HG03139 (cell line): ENCODE data around the gene F13A1.
A peak's percentile ranks its signal among the peaks of the same experiment; 100 is the strongest.
"Not testable (repeated sequence)": the region's sequence is repeated elsewhere in the genome, so short reads cannot be mapped to it uniquely, and the experiment has no call there.

Experiments
- ATAC-seq: cut with Tn5 transposase; IDR thresholded peaks from one replicate; pipeline ENCODE4 v1.9.1; 2021; ENCODE audit not compliant: unreplicated experiment

Gene F13A1

DNA sequence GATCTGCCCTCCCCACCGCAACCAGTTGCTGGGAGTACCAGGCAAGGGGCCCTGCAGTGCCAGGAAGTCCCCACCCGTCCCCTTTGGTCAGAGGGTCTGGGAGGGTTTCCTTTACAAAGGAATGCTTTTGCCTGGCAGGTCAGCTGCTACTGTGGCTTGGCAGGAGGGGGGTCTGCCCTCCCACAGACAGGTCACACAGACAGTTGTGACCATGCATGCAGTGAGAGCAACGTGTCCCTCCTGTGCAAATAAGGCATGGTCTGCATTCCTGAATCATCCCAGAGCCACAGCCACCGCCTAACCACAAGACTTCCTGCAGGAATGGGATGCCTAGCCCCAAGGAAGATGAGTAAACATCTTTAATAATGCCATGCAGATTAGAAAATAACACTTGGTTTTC is 439 bp upstream of the F13A1 start:
- no peak for ATAC-seq

DNA sequence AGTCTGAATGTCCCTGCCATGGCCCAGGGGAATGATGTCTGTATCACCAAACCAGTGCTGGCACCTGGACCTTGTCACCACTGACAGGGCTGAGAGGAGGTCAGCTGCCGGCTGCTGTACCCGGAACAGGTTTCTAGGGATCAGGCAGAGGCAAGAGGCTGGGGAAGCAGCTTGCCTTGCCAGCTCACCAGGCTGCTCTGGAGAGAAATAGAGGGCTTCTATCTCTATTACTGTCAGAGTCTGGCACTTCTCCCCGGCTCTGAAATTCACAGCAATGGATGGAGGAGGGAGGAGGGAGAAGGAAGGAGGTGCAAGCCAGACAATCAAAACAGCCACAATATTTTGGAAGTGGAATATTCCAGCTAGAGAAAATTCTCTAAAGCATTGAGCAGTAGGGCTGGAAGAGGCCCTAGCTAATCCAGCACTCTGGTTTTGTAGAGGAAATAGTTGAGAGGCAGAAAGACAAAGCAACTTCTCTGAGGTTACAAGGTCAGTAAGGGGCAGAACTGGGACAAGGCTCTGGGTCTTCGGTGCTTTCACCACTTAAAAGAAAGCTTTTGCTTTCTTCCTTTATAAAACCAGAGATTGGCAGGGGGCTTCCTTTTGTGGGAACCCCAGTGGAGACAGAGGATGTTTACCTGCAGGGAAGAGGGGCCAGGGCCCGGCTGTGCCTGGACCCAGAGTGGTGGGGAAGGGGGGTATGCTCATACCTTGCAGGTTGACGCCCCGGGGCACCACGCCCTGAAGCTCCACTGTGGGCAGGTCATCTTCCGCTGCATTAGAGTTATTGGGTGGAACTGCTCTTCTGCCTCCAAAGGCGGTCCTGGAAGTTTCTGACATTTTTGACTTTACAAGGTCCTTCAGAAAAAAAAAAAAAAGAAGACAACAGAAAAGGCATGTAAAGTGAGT is 2.4 kb downstream of the F13A1 start:
- no peak for ATAC-seq

DNA sequence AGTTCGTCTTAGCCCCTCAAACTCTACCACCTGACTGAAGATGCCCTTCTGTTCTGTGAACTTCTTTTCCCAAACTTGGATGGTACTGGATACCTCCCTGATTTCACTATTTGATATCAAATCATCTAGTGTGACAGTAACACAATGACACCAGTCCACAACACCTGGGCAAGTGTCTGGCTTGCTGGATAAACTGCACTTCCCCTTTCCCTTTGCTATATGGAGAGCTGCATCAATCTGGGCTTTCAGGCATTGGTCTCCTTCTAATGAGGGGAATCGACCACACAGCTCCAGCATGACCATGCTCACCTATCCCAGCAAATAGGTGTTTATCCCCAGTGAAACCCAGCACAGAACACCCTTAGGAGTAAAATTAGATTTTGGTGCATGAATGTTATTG is 3.1 kb downstream of the F13A1 start:
- ATAC-seq = no peak

- no peak for ATAC-seq
These were observed 4.8 kb downstream of the F13A1 start for GRCh38 chr6:6315660-6316059.

GRCh38 chr6:6314596-6314995 is 5.9 kb downstream of the F13A1 start:
- ATAC-seq = no peak

GRCh38 chr6:6312901-6313441 is 7.5 kb downstream of the F13A1 start:
- no peak for ATAC-seq

GRCh38 chr6:6305575-6305974 is 14.9 kb downstream of the F13A1 start:
- ATAC-seq = no peak

DNA sequence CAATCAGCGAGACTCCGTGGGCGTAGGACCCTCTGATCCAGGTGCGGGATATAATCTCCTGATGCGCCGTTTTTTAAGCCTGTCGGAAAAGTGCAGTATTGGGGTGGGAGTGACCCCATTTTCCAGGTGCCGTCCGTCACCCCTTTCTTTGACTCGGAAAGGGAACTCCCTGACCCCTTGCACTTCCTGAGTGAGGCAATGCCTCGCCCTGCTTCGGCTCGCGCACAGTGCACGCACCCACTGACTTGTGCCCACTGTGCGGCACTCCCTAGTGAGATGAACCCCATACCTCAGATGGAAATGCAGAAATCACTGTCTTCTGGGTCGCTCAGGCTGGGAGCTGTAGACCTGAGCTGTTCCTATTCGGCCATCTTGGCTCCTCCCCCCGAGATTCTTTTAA is 20.1 kb downstream of the F13A1 start:
- ATAC-seq = not testable (repeated sequence)

DNA sequence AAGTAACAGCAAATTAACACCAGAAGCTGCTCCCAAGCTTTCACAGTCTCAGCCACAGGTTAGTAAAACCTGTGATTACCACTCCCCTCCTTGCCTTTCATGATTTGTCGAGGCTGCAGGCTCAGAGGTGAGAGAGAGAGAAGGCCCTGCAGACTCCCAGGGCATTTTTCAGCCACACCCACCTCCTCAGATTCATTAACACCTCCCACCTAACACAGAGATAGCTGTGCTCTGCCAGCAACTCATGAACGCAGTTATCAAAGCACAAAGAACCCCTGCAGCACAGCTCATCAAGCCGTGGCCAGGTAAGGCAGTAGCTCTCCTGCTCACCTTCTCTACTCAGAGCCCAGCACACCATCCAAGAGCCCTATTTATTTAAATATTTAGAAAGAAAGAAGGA is 27.1 kb downstream of the F13A1 start:
- no peak for ATAC-seq

DNA sequence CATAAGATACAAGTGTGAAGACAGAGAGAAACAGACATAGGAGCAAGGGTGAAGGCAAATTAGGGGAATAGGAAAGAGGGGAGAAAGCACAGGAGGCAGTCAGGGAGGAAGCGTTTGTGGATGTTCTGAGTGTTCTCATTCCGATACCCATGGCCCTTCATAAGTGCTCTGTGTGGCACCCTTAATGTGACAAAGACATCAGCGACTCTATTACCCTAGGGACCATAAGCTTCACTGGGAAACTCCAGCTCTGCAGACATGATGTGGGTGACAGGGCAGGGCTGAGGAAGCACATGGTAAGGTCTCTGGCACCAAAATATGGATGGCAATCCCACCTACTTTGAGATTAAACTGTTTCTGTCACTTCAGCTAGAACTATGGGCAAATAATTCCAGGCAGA is 33.0 kb downstream of the F13A1 start:
- ATAC-seq = no peak

DNA sequence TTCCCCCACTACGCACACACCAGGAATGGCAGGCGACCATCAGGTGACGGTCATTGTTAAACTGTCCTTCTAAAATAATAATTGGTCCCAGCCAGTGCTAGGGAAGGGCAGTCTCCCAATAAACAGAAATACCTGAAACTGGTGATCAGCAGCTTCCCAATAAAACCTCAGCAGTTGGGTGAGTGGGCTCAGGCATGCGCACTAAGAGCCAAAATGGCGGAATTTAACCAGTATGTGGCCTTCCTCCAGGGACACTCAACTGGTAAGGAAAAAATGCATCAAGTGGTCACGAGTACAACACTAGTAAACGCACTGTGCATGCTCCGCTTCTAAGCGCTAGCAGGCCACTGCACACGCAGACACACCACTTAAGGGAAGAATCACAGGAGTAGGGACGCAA is 34.8 kb downstream of the F13A1 start:
- ATAC-seq = no peak

DNA sequence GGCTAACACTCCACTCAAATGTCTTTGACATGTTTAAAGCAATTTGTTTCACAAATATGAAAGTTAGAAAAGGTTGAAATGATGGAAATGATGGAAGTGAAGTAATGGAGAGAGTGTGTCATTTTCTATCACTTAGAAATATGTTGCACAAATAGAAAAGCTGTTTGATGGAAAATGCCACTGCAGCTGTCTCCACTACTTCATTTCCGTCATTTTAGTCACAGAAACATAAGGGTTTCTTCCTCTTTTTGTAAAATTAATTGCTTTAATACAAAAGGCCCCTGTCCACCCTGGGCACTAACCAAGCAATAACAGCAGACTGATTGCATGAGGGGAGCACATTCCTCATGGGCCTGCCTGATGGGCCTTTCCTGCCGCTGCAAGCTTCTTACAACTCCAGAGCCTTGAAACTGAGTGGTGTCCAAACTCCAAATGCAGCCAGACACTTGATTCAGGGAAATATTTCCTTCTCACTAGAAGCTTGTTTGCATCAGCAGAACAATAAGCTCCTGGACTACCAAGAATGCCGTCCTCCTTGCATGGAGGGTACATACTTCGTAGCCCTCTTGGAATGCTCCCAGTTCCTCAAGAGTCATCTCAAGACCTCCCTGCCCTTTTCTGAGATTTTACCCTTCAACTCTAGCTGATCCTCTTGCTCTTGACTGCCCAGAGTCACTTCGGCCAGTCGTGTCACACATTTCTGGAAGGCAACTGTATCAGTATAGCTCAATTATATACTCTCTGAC is 36.1 kb downstream of the F13A1 start:
- ATAC-seq = no peak

DNA sequence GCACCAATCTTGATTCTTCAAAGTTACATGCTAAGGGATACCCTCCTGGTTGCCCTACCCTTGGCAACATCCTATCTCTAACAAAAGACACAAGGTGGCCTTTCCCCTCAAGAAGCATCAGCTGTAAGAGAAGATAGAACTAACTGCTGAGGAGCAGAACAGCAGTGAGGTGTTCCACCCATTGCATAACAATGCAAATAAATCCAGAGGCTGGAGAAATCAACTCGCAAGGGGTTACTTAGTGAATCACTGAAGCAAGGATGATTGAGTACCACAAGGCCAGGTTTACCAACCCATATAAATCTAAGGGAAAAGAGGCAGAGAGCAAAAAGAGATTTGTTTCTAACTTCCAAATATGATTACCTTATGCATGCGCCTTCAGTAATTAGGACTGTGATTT is 36.7 kb downstream of the F13A1 start:
- ATAC-seq = no peak

- ATAC-seq = no peak
These were observed 37.7 kb downstream of the F13A1 start for GRCh38 chr6:6282716-6283115.

GRCh38 chr6:6277413-6277812 is 43.0 kb downstream of the F13A1 start:
- no peak for ATAC-seq

- no peak for ATAC-seq
These were observed 49.4 kb downstream of the F13A1 start for GRCh38 chr6:6270948-6271535.

DNA sequence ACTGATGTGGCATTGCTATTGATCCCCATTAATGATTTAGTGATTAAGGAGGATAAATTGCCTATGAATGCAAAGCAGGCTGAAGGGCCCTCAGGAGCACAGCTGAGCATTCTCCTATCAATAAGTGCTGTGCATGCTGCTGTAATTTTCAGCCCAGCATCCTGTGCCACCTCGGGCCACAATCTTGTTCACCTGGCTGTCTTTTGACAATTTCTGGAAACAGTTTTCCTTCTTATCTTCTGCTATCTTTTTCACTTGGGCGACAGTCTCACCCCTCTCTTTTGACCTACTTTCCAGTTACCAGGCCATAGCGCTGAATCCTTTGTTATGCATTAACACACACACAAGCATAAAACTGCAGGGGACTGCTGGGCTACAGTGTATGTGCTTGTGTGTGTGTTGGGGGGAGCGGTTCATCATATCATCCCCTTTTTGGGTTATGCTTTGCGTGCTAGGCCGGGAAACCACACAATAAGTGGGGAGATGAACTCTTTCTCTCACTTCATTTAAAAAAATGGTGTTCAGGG is 60.2 kb downstream of the F13A1 start:
- ATAC-seq = no peak

- no peak for ATAC-seq
These were observed 63.6 kb downstream of the F13A1 start for GRCh38 chr6:6256886-6257285.

GRCh38 chr6:6256259-6256658 is 64.2 kb downstream of the F13A1 start:
- no peak for ATAC-seq

DNA sequence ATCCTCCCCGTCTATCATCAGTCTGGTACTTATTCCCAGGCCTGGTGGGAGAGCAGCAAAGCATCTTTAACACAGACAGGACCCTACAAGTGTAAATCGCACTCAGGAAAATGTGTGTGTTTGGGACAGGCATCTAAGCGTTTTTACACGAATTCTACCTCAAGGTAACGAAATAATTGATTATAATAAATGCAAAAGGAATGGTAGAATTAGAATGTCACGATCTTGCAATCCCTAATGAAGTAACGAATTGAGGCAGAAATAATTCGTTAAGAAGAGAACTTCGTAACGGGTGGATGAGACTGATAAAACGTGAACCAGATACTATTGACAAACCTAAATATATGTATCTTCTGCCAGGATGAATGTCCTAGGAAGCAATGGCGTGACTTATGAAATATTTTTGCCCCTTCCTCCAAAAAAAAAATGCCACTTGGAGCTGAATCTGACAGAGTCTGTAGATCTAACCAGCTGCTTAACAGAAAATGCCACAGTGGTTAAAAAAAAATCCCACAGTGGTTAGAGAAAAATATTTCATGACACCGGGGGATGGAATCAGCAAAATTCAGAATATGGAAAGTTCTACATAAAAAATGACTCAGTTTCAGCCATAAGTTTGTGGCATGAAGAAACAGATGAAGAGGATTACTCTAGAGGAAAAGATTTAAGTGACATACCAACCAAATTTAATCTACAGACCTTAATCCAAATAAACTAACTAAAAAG is 68.7 kb downstream of the F13A1 start:
- ATAC-seq = no peak

DNA sequence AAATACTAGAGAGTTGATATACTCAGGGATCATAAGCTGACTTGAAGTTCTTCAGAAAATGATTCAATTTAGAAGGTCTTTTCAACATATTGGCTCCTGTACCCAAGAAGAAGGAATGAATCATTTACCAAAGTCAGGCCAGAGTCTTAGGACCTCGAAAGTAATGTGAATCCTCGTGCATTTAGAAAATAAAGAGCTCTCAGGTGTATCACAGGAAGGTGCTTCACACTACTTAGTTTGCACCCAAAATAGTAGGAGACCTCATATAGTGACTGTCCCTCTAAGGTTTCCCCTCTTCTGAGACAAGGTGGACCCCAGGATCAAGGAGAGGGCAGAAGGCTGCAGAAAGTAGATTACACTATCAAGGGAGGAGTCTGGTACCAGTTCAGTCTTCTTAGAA is 71.8 kb downstream of the F13A1 start:
- ATAC-seq = peak; percentile 58
